A549 (cell line): ENCODE results near the gene CPE. TPM values are rescaled to one million over a fixed set of nuclear protein-coding genes. Genes with fewer than 3 reads are reported as not detected.

Experiments
- ATAC-seq, 2 experiments: fragments of 200-7000 bp in 1 of 2; fragments of >200 bp in 1 of 2; cut with Nextera tagmentation in 1 of 2; cut with Tn5 transposase in 1 of 2; 3 replicates each; pipeline versions ENCODE4 v1.8.0 to v1.9.1; 2018 to 2020; ENCODE audit warnings: mild to moderate bottlenecking in 1 of 2, moderate library complexity in 1 of 2
- CTCF ChIA-PET: fragments of 300-600 bp; sonication (Branson Sonifier 250); formaldehyde crosslinking; extraction: SDS; loops from one replicate; lab custom pipeline; 2021; ENCODE audit warnings: antibody characterized with exemption, inconsistent platforms; lab: Yijun Ruan, JAX
- POLR2A ChIA-PET: fragments of 350-600 bp; formaldehyde crosslinking; extraction: SDS; loops from one replicate; lab custom pipeline; 2021; ENCODE audit warnings: antibody characterized with exemption, inconsistent platforms; lab: Yijun Ruan, JAX
- DNase-seq, 2 experiments: peaks; one replicate each; pipeline versions ENCODE4 v3.0.0 to v3.0.0-alpha.2; 2011 to 2016; ENCODE audit warnings: low read depth in 1 of 2, low spot score in 1 of 2
- FAIRE-seq: peaks from 2 replicates; lab custom pipeline; 2011; peaks lifted over from hg19 to GRCh38; lab: Jason Lieb, UNC
- H3K27ac ChIP-seq, 2 experiments: fragments of >200 bp; sonication (Bioruptor Twin); formaldehyde crosslinking; 3 replicates each; pipeline ENCODE4 v1.5.1; 2016 to 2017
- H3K4me1 ChIP-seq: fragments of >200 bp; sonication (Bioruptor Twin); formaldehyde crosslinking; 3 replicates; pipeline ENCODE4 v1.6.1; 2016
- H3K4me2 ChIP-seq: fragments of >200 bp; sonication (Bioruptor Twin); formaldehyde crosslinking; 3 replicates; pipeline ENCODE4 v1.6.1; 2016
- H3K4me3 ChIP-seq: fragments of >200 bp; sonication (Bioruptor Twin); formaldehyde crosslinking; 3 replicates; pipeline ENCODE4 v1.5.1; 2016
- H3K9me3 ChIP-seq: fragments of >200 bp; sonication (Bioruptor Twin); formaldehyde crosslinking; 3 replicates; pipeline ENCODE4 v1.6.1; 2016
- BCL3 ChIP-seq: fragments of >200 bp; sonication (Bioruptor Twin); formaldehyde crosslinking; IDR thresholded peaks from 3 replicates; pipeline ENCODE4 v1.6.1; 2016
- CBX8 ChIP-seq: fragments of 200-600 bp; sonication (generic); IDR thresholded peaks from 2 replicates; pipeline ENCODE4 v1.6.1; 2016
- CHD2 ChIP-seq: fragments of 150-350 bp; IDR thresholded peaks from 2 replicates; pipeline ENCODE4 v1.6.1; 2014; ENCODE audit warnings: low read length; ENCODE audit not compliant: partially characterized antibody
- ESRRA ChIP-seq: fragments of 150-350 bp; IDR thresholded peaks from 2 replicates; pipeline ENCODE4 v1.6.1; 2014; ENCODE audit warnings: mild to moderate bottlenecking, low read length, borderline replicate concordance
- FOXS1 ChIP-seq: fragments of 250-450 bp; sonication (Bioruptor Pico); IDR thresholded peaks from 2 replicates; pipeline ENCODE4 v1.5.0; 2020; ENCODE audit warnings: mild to moderate bottlenecking, moderate library complexity
- HOXB13 ChIP-seq: fragments of 250-450 bp; sonication (Bioruptor Pico); IDR thresholded peaks from 2 replicates; pipeline ENCODE4 v1.5.0; 2020; ENCODE audit warnings: low read depth, mild to moderate bottlenecking, moderate library complexity
- HOXB5 ChIP-seq: fragments of 250-450 bp; sonication (Bioruptor Pico); IDR thresholded peaks from 2 replicates; pipeline ENCODE4 v1.5.0; 2020; ENCODE audit warnings: mild to moderate bottlenecking, moderate library complexity
- MAFK ChIP-seq: fragments of 450-650 bp; IDR thresholded peaks from 2 replicates; pipeline ENCODE4 v1.6.1; 2014; ENCODE audit not compliant: partially characterized antibody
- MAZ ChIP-seq: fragments of 150-350 bp; IDR thresholded peaks from 2 replicates; pipeline ENCODE4 v1.6.1; 2014; ENCODE audit warnings: antibody characterized with exemption, low read depth, low read length, borderline replicate concordance
- NR3C1 ChIP-seq: fragments of >200 bp; sonication (Bioruptor Twin); formaldehyde crosslinking; IDR thresholded peaks from 3 replicates; pipeline ENCODE4 v1.6.1; 2017
- POLR2A ChIP-seq: IDR thresholded peaks from 2 replicates; pipeline ENCODE4 v1.6.1; 2012; ENCODE audit warnings: mild to moderate bottlenecking, low read length
- RAD21 ChIP-seq, 2 experiments: fragments of >200 bp in 1 of 2; sonication (Bioruptor Twin) in 1 of 2; formaldehyde crosslinking in 1 of 2; IDR thresholded peaks in 1 of 2; conservative IDR thresholded peaks in 1 of 2; 2 replicates in 1 of 2; 3 replicates in 1 of 2; pipeline ENCODE4 v1.6.1; 2012 to 2018; ENCODE audit warnings: inconsistent platforms in 1 of 2
- RFX5 ChIP-seq: fragments of 450-650 bp; IDR thresholded peaks from 2 replicates; pipeline ENCODE4 v1.7.1; 2014; ENCODE audit warnings: antibody characterized with exemption, mild to moderate bottlenecking, moderate library complexity
- TFCP2L1 ChIP-seq: fragments of 250-450 bp; sonication (Bioruptor Pico); IDR thresholded peaks from 2 replicates; pipeline ENCODE4 v1.5.0; 2021; ENCODE audit warnings: mild to moderate bottlenecking
- WGBS: methylation state at CpG from one replicate; pipeline ENCODE4 v1.1.6; 2017; ENCODE audit errors: missing lambda C conversion rate; 5-methylcytosine and 5-hydroxymethylcytosine counted together
- polyA plus RNA-seq, 4 experiments: library from polyadenylated mRNA; depleted of rRNA in 3 of 4; stranded (reverse); fragments of >200 nt; fragmentation: RNase III in 1 of 4; extraction: RNeasy Plus Mini Kit Qiagen cat#74134 plus additional on column Dnase treatment in 1 of 4; gene quantifications; 2 replicates in 3 of 4; 3 replicates in 1 of 4; pipeline ENCODE4 v1.2.3, GENCODE V29; 2011 to 2017
- TF ChIP-seq, protein P1 (sequence below): fragments of 250-450 bp; sonication (Bioruptor Pico); IDR thresholded peaks from 2 replicates; pipeline ENCODE4 v1.5.0; 2021; ENCODE audit warnings: mild to moderate bottlenecking, moderate library complexity, borderline replicate concordance
- TF ChIP-seq, protein P2 (sequence below): fragments of 200-600 bp; sonication (generic); IDR thresholded peaks from 2 replicates; pipeline ENCODE4 v1.6.1; 2016; ENCODE audit warnings: antibody characterized with exemption, mild to moderate bottlenecking, moderate library complexity
- TF ChIP-seq, protein P3 (sequence below): IDR thresholded peaks from 2 replicates; pipeline ENCODE4 v1.6.1; 2012
- TF ChIP-seq, protein P4 (sequence below): IDR thresholded peaks from 2 replicates; pipeline ENCODE4 v1.6.1; 2012; ENCODE audit warnings: low read depth, borderline replicate concordance
- TF ChIP-seq, protein P5 (sequence below): fragments of 150-350 bp; IDR thresholded peaks from 2 replicates; pipeline ENCODE4 v1.6.1; 2014; ENCODE audit warnings: low read depth, mild to moderate bottlenecking, low read length

CPE gene
- polyA plus RNA-seq, 2 of the 4 experiments (the other 2 are of a cell fraction) = 1.6 to 1.9 TPM

GRCh38 chr4:165394275-165394674 is 15.5 kb downstream of the CPE start:
- Histone ChIP-seq H3K4me2 (no peak overlapping the region), H3K4me3 (no peak overlapping the region), H3K27ac (no peak overlapping the region)
- POLR2A ChIA-PET = no interaction called here
- TF ChIP-seq, protein P1, sequence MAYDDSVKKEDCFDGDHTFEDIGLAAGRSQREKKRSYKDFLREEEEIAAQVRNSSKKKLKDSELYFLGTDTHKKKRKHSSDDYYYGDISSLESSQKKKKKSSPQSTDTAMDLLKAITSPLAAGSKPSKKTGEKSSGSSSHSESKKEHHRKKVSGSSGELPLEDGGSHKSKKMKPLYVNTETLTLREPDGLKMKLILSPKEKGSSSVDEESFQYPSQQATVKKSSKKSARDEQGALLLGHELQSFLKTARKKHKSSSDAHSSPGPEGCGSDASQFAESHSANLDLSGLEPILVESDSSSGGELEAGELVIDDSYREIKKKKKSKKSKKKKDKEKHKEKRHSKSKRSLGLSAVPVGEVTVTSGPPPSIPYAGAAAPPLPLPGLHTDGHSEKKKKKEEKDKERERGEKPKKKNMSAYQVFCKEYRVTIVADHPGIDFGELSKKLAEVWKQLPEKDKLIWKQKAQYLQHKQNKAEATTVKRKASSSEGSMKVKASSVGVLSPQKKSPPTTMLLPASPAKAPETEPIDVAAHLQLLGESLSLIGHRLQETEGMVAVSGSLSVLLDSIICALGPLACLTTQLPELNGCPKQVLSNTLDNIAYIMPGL (CRISPR knock-in tag) = no peak
- no peak for TF ChIP-seq CBX8
- no peak for TF ChIP-seq RAD21 (conservative IDR thresholded peaks at IDR 0.05 in 1 of 2, IDR thresholded peaks at IDR 0.05 in 1 of 2)
- TF ChIP-seq HOXB13 = no peak
- TF ChIP-seq, protein P2, sequence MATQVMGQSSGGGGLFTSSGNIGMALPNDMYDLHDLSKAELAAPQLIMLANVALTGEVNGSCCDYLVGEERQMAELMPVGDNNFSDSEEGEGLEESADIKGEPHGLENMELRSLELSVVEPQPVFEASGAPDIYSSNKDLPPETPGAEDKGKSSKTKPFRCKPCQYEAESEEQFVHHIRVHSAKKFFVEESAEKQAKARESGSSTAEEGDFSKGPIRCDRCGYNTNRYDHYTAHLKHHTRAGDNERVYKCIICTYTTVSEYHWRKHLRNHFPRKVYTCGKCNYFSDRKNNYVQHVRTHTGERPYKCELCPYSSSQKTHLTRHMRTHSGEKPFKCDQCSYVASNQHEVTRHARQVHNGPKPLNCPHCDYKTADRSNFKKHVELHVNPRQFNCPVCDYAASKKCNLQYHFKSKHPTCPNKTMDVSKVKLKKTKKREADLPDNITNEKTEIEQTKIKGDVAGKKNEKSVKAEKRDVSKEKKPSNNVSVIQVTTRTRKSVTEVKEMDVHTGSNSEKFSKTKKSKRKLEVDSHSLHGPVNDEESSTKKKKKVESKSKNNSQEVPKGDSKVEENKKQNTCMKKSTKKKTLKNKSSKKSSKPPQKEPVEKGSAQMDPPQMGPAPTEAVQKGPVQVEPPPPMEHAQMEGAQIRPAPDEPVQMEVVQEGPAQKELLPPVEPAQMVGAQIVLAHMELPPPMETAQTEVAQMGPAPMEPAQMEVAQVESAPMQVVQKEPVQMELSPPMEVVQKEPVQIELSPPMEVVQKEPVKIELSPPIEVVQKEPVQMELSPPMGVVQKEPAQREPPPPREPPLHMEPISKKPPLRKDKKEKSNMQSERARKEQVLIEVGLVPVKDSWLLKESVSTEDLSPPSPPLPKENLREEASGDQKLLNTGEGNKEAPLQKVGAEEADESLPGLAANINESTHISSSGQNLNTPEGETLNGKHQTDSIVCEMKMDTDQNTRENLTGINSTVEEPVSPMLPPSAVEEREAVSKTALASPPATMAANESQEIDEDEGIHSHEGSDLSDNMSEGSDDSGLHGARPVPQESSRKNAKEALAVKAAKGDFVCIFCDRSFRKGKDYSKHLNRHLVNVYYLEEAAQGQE = no peak
- TF ChIP-seq, protein P3, sequence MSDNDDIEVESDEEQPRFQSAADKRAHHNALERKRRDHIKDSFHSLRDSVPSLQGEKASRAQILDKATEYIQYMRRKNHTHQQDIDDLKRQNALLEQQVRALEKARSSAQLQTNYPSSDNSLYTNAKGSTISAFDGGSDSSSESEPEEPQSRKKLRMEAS = no peak
- TF ChIP-seq, protein P4, sequence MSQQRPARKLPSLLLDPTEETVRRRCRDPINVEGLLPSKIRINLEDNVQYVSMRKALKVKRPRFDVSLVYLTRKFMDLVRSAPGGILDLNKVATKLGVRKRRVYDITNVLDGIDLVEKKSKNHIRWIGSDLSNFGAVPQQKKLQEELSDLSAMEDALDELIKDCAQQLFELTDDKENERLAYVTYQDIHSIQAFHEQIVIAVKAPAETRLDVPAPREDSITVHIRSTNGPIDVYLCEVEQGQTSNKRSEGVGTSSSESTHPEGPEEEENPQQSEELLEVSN = no peak
- TF ChIP-seq, protein P5, sequence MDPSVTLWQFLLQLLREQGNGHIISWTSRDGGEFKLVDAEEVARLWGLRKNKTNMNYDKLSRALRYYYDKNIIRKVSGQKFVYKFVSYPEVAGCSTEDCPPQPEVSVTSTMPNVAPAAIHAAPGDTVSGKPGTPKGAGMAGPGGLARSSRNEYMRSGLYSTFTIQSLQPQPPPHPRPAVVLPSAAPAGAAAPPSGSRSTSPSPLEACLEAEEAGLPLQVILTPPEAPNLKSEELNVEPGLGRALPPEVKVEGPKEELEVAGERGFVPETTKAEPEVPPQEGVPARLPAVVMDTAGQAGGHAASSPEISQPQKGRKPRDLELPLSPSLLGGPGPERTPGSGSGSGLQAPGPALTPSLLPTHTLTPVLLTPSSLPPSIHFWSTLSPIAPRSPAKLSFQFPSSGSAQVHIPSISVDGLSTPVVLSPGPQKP = no peak
- no peak for TF ChIP-seq MAZ
- TF ChIP-seq, all 56 proteins: peak for 0
- WGBS = 37% methylated on average over 5 of the region's 5 CpGs
- FAIRE-seq = no peak
- Histone ChIP-seq H3K9me3 (no peaks in the 10 kb centered on the region), H3K4me1 (no peaks in the 10 kb centered on the region)
- DNase-seq = no peak
- CTCF ChIA-PET = interaction anchor here (1.0 kb wide), 1 partner anchor 9 kb away, joined by 4 read pairs; no protein-coding TSS in a partner anchor
- ATAC-seq = no peak

GRCh38 chr4:165398570-165398969 is 19.8 kb downstream of the CPE start:
- no peaks in the 10 kb centered on the region for H3K4me1 ChIP-seq
- POLR2A ChIA-PET = no interaction called here
- DNase-seq = peak; percentile 9 to 44
- FAIRE-seq = no peak
- WGBS = 12% methylated on average over 1 of the region's 1 CpG
- H3K9me3 ChIP-seq = no peaks in the 10 kb centered on the region
- H3K27ac ChIP-seq = no peak overlapping the region
- H3K4me2 ChIP-seq = no peak overlapping the region
- CTCF ChIA-PET = no interaction called here
- no peak overlapping the region for H3K4me3 ChIP-seq
- TF ChIP-seq TFCP2L1 (CRISPR knock-in tag) (no peak), CHD2 (no peak), ESRRA (no peak), POLR2A (no peak), RFX5 (peak; percentile 93)
- TF ChIP-seq, all 56 proteins: peak for 1
- ATAC-seq = peak in 1 of 2 experiments; percentile 33; a peak in 1 of 6 replicates

DNA sequence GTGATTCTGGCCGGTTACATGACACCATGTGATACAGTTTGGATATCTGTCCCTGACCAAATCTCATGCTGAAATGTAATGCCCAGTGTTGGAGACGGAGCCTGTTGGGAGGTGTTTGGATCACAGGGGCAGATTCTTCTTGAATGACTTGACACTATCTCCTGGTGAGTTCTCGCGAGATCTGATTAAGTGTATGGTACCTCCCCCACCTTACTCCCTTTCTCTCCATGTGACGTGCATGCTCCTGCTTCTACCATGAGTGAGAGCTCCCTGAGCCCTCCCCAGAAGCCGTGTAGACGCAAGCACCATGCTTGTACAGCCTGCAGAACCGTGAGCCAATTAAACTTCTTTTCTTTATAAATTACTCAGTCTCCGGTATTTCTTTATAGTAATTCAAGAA is 23.6 kb downstream of the CPE start:
- ATAC-seq (no peak), FAIRE-seq (no peak), DNase-seq (no peak)
- Histone ChIP-seq H3K4me3 (no peak overlapping the region), H3K4me1 (no peaks in the 10 kb centered on the region), H3K4me2 (no peak overlapping the region), H3K27ac (no peak overlapping the region), H3K9me3 (no peaks in the 10 kb centered on the region)
- 49% methylated on average over 9 of the region's 9 CpGs for WGBS
- ChIA-PET CTCF (interaction anchor here (1.1 kb wide), 1 partner anchor 9 kb away, joined by 4 read pairs; no protein-coding TSS in a partner anchor), POLR2A (no interaction called here)
- TF ChIP-seq BCL3 (no peak), FOXS1 (no peak), HOXB13 (no peak), MAFK (no peak), HOXB5 (CRISPR knock-in tag) (no peak), NR3C1 (no peak)
